Activated T-cell treated with anti-CD3 and anti-CD28 coated beads for 1 hour (primary cell): ENCODE measurements around the gene COL4A2.
"Not testable (repeated sequence)": the region's sequence is repeated elsewhere in the genome, so short reads cannot be mapped to it uniquely, and the experiment has no call there.

Experiments
- DNase-seq: peaks from one replicate; pipeline ENCODE4 v3.0.0-alpha.2; 2020; ENCODE audit warnings: low read depth

COL4A2 gene

DNA sequence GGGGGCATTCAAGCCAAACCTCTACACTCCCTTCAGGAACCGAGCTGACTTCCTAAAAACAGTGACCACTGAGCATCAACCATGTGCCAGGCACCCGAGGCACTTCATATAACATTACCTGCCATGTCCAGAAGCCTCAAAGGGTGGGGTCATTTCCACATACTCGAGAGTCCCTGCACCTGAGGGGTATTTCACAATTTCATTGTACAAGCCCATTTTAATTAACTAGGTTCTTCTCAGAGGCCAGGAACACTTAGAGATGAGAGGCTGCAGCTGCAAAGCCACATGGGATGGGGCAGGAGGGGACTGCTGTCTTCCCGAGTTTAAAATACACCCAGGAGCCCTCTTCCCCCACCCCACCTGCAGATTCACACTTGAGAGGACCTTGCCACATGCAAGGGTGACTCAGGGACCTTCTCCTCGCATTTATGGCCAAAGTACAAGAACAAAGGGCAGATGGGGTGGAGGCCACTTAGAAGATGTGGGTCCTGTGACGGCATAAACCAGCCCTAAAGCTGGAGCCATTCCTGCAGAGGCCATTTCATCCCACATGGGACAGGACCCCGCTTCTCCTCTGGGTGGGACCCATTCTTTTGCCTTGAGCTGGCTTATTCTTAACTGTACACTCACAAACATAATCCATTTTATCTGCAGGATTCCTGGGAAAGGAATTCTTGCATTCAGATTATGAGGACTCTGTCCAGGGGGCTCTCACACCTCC lies 210.6 kb downstream of the COL4A2 start:
- no peak for DNase-seq

DNA sequence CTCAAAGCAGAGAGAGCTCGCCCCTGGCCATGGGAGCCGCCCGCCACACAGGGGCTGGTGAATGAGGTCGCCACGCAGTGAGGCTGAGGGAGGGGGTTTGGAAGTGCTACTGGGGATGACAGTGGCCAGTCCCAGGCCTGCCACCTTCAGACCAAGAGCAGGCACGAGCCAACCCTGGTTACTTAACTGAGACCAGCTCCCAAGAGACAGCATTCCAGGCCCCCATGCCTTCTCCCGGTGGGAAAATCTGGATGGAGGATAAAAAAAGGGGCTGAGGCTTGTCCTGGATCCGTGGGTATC lies 211.1 kb downstream of the COL4A2 start:
- DNase-seq, result no peak

DNA sequence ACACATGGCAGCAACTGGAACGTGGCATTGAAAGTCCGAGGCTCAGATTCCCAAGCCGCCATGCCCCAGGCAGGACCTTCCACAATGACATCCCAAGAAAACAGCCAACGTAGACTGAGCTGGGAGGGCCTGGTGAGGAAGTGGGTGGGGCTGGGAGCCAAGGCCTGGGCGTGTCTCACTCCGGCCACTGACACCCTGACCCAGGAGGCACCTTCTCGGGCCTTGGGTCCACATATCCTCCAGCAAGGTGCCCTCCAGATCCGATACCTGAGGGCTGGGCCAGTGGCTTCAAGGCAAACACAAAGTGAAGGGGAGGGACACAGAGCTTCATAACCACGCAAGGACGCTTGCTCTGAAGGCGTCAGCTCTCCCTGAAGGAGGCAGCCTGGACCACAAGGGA lies 211.5 kb downstream of the COL4A2 start:
- no peak for DNase-seq

DNA sequence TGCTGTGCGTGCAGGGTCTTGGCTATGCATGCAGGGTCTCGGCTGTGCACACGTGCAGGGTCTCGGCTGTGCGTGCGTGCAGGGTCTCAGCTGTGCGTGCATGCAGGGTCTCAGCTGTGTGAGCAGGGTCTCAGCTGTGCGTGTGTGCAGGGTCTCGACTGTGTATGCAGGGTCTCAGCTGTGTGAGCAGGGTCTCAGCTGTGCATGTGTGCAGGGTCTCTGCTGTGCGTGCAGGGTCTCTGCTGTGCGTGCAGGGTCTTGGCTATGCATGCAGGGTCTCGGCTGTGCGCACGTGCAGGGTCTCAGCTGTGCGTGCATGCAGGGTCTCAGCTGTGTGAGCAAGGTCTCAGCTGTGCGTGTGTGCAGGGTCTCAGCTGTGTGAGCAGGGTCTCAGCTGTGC lies 212.0 kb downstream of the COL4A2 start:
- DNase-seq, result no peak

DNA sequence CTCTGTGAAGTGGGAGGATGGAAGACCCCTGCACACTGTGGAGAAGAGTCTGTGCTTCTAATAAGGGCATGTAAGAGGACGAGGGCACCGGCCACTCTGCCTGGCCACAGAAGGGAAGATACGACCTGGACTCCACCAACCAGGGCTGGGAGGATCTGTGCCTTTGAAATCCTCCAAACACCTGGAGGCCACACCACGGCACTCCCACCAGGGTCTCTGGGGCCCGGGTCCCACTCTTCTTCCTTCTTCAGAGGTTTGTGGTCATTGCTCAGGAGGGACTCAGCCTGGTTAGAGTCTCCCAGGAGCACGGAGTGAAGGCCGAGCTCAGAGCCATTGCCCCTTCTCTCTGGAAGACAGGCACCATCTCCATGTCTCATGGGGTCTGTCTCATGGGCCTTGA lies 212.4 kb downstream of the COL4A2 start:
- no peak for DNase-seq

DNA sequence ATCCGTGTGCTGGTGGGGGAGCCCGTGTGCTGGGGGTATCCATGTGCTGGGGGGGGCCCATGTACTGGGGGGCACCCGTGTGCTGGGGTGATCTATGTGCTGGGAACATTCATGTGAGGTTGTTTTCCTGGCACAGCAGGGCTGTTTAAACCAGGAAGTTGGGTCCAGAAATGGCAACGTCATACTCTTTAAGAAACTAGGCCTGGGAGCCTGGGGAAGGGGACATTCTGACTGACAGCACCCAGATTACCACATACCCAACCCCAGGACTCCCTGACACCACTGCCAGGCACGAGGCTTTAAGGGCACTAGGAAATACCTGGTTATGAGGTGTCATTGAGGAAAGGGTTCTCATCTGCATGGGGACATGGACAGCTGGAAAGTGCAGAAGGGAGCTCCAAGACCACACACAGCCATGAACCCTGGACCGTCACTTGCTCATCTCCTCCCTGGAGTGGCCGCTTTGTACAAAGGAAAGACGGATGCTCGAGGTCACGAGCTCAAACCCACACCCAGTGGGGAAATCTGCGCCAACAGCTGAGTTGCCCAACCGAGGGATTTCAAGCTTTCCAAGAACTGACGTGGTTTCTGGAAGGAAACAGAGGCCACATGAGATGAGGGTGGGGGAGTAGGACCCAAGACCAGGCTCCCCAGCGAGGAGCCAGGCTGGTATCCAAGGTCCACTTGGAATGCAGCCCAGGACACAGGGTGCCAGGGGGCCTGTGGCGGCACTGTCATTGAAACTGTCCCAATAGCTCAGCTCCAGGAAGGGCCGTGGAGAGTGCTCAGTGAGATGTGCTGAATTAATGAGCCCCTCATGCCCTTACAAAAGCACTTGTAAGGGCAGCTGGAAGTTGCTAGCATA lies 213.6 kb downstream of the COL4A2 start:
- DNase-seq, result no peak

DNA sequence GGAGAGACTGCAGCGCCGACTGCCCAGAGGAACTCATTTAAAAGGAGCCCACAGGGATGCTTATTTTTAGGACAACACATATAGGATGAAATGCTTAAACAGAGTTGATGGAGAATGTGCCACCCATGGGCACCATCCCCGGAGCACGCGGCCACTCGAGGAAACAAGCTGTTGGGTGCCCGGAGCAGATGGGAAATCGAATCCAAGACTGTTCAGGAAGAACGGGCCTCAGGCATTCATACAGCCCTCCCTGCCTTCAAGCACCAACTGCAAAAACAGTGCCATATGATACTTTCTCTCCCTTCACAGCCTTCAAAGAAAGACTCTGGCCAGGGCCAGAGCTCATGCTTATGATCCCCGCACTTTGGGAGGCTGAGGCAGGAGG lies 214.2 kb downstream of the COL4A2 start:
- DNase-seq, result no peak

DNA sequence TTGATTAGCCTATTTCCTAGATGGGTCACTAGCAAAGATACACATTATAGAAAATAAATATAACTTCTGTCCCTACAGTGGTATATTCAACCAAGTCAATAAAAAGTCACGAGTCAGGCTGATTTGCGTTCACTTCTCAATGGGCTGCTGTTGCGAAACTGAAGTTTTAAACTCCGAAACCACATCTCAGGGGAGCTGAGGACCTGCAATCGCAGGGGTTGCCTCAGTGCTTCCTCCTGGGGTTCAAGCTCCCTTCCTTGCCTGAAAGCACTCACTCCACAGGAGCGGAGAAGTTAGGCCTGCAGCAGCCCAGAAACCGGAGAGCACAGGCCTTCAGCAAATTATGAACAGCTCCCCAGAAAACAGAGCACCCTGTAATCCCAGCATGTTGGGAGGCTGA lies 214.9 kb downstream of the COL4A2 start:
- no peak for DNase-seq

DNA sequence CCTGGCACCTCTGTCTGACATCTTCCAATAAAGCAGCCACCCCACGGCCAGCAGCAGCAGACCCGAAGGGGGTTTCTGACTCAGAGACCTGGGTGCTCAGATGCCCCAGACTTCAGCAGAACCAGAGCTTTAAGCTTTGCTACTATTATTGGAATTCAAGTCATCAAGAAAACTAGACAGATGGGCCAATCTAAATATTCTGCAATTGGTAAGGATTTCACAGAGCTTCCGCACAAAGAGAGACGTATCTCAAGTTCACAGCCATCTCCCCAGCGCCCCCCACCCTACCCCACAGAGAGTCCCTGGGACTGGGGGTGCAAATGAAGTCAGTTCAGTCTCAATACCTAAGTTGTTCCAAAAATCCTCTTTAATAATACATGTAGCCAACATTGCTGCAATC lies 215.6 kb downstream of the COL4A2 start:
- no peak for DNase-seq

DNA sequence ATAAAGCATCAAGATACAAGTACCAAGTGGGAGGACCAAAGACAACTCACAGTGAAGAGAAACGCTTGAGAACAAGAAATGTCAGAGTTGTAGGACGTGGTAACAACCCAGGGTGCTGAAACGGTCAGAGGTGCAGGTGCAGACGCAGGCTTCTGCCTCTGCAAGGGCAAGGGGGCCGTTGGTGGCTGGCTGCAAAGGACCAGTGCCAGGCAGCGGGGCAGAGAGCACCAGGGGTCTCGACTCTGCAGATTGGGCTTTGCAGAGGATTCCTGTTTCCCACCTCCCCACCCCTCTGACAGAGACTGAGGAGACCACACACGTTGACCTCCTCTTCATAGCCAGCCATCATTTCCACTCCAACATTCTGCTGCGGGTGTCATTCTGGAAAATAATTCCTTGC lies 216.1 kb downstream of the COL4A2 start:
- no peak for DNase-seq

DNA sequence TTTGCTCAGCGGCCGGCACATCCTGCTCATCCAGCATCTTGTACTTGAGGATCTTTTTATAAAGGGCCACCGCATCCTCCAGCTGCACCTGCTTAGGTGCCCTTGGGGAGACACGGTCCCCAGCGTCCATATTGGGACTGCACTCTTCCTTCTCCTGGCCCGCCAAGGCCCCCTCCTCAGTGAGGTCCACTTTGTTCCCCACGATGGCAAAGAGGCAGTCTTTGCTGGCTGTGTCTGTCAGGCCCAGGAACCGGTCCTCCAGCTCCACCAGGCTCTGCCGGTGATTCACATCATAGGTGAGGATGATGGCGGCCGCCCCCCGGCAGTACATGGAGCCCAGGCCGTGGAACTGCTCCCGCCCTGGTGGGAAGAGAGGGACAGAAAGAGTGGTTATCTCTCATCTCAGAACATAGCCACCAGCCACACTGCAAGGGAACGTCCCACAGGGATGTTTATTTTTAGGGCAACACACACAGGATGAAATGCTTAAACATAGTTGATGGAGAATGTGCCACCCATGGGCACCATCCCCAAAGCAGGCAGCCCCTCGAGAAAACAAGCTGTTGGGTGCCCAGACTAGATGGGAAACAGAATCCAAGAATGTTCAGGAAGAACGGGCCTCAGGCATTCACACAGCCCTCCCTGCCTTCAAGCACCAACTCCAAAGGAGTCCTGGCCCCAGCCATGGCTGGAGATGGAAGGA lies 216.9 kb downstream of the COL4A2 start:
- no peak for DNase-seq

DNA sequence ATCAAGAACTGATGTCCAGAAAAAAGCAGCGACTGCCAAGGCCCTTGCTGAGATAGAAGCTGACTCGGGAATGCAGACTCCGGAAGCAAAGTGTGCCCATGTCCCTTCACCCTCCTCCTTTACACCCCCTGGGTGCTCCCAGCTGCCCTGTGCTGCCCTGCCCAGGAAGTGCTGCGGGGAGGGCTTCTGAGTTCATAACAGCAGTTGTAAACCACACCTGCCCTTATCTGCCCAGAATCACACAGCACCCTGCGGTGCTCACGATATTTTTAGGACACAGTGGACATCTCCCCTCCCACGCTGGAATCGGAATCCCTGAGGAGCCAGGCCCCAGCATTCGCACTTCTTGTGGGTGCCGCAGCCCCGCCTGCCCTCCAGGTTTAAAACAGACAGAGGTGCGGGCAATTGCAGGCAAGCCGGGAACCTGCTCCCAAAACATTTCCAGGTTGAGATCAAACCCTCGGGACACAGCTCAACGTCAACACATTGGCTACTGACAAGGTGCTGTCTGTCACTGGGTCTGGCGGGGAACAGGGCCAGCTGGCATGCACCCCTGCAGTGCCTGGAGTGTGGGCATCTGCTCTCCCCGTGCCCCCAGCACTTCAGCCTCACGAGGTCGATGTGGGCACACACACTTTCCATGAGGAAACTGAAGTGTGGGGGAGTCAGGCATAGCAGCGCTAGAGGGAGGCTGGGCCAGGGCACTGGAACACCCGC lies 217.6 kb downstream of the COL4A2 start:
- DNase-seq, result no peak

DNA sequence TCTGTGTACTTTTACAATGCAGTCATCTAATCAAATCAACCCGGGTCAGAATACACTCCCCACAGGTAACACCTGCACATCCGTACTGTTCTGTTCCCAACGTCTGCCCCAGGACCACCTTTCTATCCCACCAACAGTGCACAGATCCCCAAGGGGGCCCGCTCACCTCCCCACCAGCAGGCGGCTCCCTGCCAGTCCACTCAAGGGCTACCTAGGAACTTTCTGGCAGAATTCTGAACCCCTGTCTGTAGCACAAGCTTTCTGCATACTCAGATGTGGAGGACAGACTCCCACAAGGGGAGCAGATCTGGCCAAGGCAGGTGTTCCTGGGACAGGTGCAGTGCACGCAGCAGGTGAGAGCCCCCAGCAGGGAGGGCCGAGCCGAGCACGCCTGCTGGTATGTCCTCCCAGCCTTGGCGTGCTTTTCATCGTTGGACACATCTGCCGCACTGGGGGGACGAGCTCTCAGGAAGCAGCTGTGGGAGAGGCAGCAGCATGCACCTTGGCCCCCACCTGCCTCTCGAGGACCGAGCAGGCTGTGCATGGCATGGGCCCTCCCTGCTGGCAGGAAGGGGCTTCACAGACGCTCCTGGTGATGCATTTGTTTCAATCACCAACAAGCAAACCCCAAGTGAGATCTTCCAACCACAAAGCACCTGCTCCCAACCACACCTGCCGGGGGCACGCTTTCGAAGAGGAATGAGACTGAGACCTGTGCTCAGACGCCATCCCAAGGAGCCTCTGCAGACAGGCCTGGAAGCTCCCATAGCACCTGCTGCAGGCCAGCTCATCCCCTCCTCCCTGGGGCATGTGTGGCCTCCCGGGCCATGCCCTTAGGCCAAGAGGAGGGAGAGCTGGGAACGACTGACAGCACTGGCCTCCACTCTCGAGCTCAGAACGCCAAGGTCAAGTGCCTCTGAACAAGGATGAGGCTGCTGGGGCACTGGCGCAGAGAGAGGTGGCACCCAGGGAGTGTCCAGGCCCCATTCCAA lies 218.5 kb downstream of the COL4A2 start:
- DNase-seq, result no peak

DNA sequence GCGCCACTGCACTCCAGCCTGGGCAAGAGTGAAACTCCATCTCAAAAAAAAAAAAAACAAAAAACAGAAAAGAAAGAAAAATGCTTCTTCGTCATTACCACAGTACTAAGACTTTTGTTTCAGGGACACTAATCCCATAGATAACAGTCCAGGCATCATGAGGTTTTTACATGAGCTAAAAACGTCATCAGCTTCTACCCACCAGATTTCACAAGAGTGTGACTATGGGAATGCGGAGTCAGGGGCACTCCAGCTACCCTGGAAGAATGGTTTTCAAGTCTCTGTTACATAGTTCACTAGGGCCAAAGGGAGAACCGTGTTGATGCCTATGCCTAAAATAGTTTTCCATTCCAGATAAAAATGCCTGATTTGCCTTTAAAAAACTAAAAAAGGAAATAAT lies 221.3 kb downstream of the COL4A2 start:
- no peak for DNase-seq

DNA sequence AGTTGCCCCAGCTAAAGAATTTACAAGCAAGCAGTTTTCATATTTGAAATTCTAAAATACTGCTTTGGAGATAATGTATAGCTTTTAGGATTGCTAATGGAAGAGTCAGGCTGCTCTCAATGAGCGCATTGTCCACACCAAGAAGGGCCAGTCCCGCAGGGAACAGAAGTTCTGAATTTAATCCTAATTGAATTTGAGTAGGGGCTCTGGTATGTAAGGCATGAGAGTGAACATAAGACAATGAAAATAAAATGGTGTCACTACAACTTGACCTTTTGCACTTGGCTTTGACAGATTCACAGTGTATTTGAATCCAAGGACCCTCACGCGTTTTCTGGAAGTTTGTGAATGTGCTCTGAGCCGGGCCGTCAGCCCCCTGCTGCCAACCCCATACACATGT lies 221.8 kb downstream of the COL4A2 start:
- DNase-seq, result no peak

DNA sequence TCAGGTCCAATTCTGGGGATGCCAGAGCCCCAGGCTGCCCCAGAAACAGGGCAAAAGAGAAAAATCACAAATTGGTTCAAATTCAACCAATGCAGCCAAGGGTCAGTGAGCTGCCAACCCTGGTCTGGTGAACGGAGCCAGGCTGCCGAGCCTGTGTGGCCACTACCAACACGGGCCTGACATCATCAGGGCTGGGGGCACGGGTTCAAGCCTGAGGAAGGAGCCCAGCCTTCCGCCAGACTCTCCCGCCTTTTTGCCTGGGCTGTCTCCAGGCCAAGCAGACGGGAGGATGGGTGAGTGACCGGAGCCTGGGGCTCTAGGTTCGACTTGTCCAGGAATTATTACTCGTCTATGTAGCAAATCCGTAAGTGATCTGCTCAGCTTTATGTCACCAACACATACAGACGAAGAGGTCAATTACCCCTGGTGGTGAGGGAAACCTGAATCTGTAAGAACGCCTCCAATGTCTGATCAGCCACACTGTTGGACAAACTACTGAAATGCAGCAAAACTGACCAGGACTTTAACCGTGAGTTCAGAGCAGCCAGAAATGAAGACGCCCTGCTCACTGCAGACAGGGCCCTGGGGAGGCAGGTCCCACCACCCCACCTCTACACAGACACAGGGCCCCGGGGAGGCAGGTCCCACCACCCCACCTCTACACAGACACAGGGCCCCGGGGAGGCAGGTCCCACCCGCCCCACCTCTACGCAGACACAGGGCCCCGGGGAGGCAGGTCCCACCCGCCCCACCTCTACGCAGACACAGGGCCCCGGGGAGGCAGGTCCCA lies 222.6 kb downstream of the COL4A2 start:
- no peak for DNase-seq

DNA sequence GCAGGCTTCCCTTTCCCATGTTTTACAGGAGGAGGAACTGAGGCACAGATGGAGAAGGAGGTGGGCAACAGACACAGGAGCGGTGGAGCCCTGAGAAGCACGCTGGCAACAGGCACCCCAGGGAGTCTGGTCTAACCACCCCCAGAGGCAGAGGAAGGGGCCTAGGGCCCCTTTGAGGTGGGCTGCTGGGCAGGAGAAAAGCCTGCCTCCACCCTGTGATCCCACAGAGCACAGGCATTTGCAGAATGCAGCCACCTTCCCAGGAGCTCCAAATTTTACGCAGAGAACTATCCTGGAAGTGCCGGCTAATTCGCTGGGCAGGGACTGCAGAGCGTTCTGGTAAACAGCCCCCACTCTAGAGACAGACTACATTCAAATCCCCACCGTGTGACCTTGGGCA lies 224.0 kb downstream of the COL4A2 start:
- no peak for DNase-seq

DNA sequence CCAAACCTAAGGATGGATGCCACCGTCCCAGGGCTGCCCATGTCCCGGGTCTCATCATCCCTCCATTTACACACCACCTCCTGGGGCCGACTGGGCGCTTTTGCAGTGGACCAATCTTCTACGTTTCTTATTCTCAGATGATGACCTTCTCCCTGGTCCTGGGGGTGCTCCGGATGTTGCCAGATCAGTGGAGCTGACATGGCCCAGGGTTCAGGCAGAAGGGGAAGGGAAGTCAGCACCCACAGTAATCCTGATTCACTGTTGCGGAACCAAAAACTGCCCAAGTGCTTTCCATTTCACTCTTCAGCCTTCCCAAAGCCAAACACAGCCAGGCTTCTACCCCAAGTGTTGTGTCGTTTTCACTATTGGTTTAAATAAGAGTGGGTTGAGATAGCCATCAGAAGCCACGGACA lies 224.6 kb downstream of the COL4A2 start:
- no peak for DNase-seq

DNA sequence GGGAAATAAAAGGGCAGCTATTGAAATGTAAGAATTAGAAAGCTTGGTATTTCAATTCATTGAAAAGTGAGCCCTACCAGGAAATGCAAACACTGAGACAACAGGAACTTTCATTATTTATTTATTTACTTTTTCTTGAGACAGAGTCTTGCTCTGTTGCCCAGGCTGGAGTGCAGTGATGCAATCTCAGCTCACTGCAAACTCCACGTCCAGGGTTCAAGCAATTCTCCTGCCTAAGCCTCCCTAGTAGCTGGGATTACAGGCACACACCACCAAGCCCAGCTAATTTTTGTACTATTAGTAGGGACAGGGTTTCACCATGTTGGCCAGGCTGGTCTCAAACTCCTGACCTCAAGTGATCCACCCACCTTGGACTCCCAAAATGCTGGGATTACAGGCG lies 225.2 kb downstream of the COL4A2 start:
- DNase-seq, result not testable (repeated sequence)
